ENCODE measurements around the gene GALNTL6.

GRCh38 chr4:172865103-172865502, 1051.9 kb downstream of the GALNTL6 start:
- TF ChIP-seq, protein P1, sequence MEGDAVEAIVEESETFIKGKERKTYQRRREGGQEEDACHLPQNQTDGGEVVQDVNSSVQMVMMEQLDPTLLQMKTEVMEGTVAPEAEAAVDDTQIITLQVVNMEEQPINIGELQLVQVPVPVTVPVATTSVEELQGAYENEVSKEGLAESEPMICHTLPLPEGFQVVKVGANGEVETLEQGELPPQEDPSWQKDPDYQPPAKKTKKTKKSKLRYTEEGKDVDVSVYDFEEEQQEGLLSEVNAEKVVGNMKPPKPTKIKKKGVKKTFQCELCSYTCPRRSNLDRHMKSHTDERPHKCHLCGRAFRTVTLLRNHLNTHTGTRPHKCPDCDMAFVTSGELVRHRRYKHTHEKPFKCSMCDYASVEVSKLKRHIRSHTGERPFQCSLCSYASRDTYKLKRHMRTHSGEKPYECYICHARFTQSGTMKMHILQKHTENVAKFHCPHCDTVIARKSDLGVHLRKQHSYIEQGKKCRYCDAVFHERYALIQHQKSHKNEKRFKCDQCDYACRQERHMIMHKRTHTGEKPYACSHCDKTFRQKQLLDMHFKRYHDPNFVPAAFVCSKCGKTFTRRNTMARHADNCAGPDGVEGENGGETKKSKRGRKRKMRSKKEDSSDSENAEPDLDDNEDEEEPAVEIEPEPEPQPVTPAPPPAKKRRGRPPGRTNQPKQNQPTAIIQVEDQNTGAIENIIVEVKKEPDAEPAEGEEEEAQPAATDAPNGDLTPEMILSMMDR (IDR thresholded peaks at IDR 0.05), result no peak
- TF ChIP-seq EP300 (IDR thresholded peaks at IDR 0.05; ENCODE audit: low read depth) (no peak), POLR2A (IDR thresholded peaks at IDR 0.05) (no peak)
